ENCODE results near the gene OTOF.

Gene OTOF

GRCh38 chr2:26477126-26477910 is 606 bp downstream of the OTOF start:
- no peak for TF ChIP-seq CTCF (IDR thresholded peaks at IDR 0.05; ENCODE audit: control insufficient read depth, extremely low read depth, insufficient read depth)
- no peak overlapping the region for H3K4me3 ChIP-seq (ENCODE audit: low read depth, low read length)
- DNase-seq (ENCODE audit: low read depth): no peak

GRCh38 chr2:26475832-26476501 is 2.0 kb downstream of the OTOF start:
- TF ChIP-seq CTCF (IDR thresholded peaks at IDR 0.05; ENCODE audit: control insufficient read depth, extremely low read depth, insufficient read depth): no peak
- no peak for DNase-seq (ENCODE audit: low read depth)
- H3K4me3 ChIP-seq (ENCODE audit: low read depth, low read length): no peak overlapping the region

- TF ChIP-seq CTCF (IDR thresholded peaks at IDR 0.05; ENCODE audit: control insufficient read depth, extremely low read depth, insufficient read depth): no peak
- DNase-seq (ENCODE audit: low read depth): no peak
- H3K4me3 ChIP-seq (ENCODE audit: low read depth, low read length): no peak overlapping the region
These were observed 2.9 kb downstream of the OTOF start for GRCh38 chr2:26475037-26475436.

- no peak for TF ChIP-seq CTCF (IDR thresholded peaks at IDR 0.05; ENCODE audit: control insufficient read depth, extremely low read depth, insufficient read depth)
- no peak overlapping the region for H3K4me3 ChIP-seq (ENCODE audit: low read depth, low read length)
- DNase-seq (ENCODE audit: low read depth): no peak
These were observed 3.6 kb downstream of the OTOF start for GRCh38 chr2:26474261-26474785.

GRCh38 chr2:26473796-26474195 is 4.1 kb downstream of the OTOF start:
- H3K4me3 ChIP-seq (ENCODE audit: low read depth, low read length): no peak overlapping the region
- TF ChIP-seq CTCF (IDR thresholded peaks at IDR 0.05; ENCODE audit: control insufficient read depth, extremely low read depth, insufficient read depth): no peak
- DNase-seq (ENCODE audit: low read depth): no peak

- no peak overlapping the region for H3K4me3 ChIP-seq (ENCODE audit: low read depth, low read length)
- no peak for DNase-seq (ENCODE audit: low read depth)
- no peak for TF ChIP-seq CTCF (IDR thresholded peaks at IDR 0.05; ENCODE audit: control insufficient read depth, extremely low read depth, insufficient read depth)
These were observed 4.9 kb downstream of the OTOF start for GRCh38 chr2:26472821-26473655.
